Skin of body (tissue), 2 donors: Measurements from ENCODE around the gene EFCC1. TPM values are rescaled to one million over a fixed set of nuclear protein-coding genes. Genes with fewer than 3 reads are reported as not detected.

Experiments
- DNase-seq: peaks from one replicate; lab custom pipeline; 2025; lab: John Stamatoyannopoulos, UW
- total RNA-seq: library from RNA; depleted of rRNA; stranded (reverse); fragments of >200 nt; gene quantifications from one replicate; pipeline ENCODE4 v1.2.3, GENCODE V29; 2014

EFCC1 gene
- total RNA-seq, 1 donor from 2014 or later = 0.79 TPM

DNA sequence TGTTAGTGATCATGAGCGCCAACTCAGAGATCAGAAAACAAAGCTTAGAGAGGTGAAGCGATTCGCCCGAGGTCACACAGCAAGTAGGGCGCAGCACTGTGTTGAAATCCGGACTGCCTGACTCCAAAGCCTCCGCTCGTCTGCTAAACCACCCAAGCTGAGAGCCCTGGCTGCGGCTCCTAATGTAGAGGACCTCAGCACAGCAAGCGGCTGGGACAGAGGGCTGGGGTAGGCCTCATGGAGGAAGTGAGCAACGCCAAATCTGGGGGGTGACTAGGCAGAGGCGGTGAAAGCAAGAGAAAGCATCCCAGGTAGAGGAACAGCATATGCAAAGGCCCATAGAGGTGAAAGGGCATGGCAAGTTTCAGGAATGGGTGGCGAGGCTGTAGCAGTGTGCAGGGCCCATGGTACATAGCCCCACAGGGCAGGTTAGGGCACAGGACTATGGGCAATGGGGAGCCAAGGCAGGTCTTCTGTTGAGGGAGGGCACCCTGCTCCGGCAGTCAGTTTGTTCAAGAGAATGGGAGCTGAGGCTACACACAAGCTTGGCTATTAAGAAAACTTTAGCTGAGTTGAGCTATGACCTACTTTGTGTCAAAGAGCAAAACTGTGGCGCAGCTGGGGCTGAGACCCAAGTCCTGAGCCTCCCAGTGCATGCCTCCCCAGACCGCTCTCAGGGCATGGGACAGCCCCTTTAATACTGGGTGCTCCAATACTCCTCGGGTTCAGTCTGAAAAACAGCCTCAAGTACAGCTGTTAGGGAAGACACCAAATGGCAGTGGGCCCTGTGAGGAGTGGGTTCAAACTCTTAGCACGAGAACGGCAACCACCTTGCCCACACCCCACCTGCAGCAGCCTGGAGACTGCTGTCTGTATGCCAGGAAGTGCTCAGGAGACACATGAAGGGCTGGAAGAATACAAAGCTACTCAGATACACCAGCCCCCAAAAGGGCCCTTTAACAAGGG, 6.2 kb upstream of the EFCC1 start:
- no peak for DNase-seq

DNA sequence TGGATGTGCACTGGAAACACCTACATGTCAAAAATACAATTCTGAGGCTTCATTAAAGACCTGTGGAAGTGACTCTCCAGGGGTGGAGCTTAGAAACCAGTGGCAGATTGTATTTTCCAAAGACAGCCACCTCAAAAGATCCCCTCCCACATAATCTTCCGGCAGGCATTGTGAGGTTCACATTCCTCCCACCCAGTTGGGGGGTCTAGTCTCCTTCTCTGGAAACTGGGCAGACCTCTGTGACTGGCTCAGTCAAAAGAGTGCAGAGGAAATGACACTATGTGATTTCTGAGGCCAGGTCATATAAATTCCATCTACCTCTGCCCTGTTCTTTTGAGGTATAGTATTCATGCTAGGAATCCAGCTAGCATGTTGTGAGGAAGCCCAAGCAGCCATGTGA, 5.4 kb upstream of the EFCC1 start:
- no peak for DNase-seq

DNA sequence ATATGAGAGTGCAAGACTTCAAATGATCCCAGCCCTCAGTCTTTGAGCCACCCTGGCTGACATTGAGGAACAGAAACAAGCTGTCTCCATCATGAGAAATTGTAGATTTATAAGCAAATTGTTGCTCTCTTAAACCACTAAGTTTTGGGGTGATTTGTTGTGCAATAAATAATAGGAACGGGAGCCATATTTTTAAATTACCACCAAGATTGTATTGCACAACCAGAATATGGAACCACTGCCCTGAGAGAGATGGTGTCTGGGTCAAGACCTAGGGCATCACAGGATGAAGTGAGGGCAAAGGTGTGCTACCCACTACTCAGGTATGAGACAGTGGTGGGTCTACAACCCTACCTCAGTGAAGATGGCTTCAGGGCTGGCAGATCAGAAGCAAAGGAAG, 4.9 kb upstream of the EFCC1 start:
- no peak for DNase-seq

DNA sequence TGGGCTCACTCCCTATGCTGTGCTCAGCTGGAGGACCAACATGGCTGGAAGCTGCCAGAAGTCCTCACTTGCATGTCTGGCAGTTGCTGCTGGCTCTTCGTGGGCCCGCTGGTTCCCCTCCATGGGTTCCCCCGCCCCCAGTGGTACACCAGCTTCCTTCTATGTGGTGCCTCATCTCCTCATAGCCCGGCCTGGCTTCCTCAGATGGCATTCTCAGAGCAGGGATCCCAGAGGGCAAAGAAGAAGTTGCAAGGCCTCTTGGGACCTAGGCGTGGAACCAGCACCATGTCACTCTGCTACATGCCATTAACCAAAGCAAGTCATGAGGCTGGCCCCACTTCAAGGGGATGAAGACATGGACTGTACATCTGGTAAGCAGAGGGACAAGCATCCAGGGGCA, 4.4 kb upstream of the EFCC1 start:
- DNase-seq = no peak

DNA sequence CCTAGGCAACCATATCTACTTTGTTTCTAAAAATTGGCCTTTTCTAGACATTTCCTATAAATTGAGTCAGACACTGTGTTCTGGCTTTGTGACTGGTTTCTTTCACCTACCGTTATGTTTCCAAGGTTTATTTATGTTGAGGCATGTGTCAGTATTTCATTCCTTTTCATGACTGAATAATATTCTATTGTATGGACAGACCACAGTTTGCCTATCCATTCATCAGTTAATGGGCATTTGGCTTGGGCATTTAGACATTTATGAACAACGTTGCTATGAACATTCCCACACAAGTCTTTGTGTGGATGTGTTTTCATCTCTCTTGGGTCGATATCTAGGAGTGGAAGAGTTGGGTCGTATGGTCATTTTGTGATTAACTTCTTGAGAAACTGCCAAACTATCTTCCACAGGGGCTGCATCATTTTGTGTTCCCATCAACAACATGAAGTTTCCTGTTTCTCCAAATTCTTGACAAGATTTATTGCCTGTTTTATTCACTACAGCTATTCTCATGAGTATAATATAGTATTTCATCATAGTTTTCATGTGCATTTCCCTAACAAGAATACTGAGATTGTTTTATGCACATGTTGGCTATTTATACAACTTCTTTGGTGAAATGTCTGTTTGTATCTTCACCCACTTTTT, 3.5 kb upstream of the EFCC1 start:
- peak; percentile 57 for DNase-seq

GRCh38 chr3:128998561-128998960, 2.5 kb upstream of the EFCC1 start:
- DNase-seq = no peak

- DNase-seq = no peak
Observed at GRCh38 chr3:128999102-128999501, 2.0 kb upstream of the EFCC1 start.

DNA sequence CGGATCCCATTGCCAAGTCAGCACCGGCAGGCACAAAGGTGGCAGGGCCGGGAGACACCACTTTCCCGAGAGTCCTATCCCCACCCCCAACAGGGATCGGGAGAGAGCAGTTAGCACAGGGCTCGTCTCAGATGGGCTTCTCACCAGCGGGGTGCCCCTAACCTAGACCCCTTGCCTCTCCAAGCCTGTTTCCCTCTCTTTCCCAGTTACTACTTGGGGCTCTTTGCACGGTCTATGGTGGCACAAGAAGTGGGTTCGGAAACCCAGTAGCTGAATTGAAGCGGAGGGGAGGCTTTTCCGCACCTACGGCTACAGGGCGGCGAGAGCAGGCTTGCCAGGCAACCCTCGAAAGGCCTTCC, 383 bp upstream of the EFCC1 start:
- DNase-seq = no peak

GRCh38 chr3:129001806-129002572, 885 bp downstream of the EFCC1 start:
- DNase-seq = no peak

DNA sequence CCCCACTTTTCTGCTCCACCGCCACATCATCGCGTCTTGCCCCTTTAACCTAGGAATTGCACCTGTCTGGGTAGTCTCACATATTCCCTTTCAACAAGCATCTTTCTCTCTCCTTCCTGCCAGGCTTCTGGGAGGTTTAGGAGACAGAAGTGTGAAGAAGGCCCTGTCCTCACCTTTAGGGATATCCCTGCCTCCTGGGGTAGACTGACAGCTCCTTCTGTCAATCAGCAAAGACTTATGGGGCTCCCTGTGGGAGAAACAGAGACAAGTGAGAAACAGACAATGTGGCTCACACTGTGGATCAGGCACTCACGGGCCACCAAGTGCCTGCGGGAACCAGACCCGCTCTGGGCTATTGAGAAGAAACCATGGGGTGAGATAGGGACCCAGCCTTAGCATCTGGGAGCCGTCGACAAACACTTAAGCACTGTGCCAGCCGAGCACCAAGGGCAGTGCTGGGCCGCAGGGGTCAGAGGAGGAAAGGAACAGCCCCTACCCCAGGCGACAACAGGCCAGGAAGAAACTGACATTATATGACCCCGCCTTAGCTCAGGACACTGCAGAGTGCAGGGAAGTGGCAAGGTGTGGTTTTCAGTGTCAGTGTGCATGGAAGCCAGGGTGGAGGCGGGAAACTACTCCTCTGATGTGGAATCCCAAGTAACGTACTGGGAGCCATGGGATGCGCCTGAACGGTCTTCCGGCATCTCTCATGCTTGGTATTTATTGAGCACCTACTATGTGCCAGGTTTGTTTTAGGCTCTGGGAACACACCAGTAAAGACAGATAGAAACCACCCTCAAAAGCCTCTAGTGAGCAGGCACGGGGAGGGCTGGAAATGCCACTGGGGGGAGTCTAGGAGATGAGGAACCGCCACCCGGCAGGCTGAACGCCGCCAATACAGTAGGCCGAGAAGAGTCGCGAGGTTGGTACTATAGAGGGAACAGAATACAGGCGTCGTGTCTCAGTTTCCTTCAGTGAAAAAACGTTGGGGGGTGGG, 1.8 kb downstream of the EFCC1 start:
- no peak for DNase-seq

- no peak for DNase-seq
Observed at GRCh38 chr3:129003578-129004112, 2.5 kb downstream of the EFCC1 start.

- no peak for DNase-seq
Observed at GRCh38 chr3:129004639-129005295, 3.7 kb downstream of the EFCC1 start.

DNA sequence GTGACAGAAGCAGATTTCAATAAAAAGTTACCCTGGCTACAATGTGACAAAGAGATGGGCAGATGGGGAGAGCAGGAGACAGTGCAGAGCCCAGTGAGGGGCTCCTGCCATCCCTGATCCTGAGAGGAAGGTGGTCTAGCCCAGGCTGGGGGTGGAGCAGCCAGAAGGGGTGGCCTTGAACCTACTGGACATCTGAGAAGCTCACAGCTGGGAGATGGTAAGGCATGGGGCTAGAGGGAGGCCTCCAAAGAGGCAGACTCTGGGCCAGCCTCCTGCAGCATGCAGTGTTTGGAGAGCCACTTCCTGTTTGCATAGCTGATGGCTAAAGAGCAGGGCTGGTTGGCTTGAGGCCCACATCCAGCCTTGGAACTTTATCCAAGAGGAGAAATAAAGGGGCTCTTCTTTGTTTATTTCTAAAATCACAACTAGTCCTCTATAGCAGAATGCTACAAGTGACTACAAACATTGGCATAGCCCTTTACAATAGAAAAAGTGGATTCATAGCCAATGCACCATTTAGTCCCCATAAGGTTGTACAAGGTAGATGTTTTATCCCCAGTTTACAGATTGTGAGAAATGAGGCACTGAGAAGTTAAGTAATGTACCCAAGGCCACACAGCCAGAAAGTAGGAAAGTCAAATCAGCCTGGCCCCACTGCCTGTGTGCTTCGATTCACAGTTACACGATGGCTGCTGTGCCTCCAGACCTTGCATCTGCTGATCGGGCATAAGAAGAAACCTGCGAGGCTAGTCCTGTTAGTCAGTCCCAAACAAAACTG, 4.6 kb downstream of the EFCC1 start:
- DNase-seq = no peak

DNA sequence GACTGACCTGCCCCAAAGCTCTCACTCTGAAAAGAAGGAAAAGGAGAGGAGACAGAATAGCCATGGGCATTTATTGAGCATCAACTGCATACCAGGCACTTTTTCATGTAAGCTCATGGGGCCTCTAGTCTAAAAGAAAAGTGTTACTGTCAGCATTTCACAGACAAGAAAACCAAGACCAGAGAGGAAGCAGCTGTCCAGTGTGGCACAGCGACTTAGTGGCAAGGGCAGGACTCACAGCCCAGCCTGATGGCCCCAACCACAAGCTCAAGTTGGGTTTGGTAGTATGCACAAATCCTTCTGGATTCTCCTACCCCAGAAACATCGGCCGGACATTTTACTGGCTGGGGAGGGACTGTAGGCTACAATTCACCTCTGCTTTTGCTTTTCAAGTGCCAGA, 5.8 kb downstream of the EFCC1 start:
- DNase-seq = no peak

- no peak for DNase-seq
Observed at GRCh38 chr3:129007792-129008191, 6.7 kb downstream of the EFCC1 start.

DNA sequence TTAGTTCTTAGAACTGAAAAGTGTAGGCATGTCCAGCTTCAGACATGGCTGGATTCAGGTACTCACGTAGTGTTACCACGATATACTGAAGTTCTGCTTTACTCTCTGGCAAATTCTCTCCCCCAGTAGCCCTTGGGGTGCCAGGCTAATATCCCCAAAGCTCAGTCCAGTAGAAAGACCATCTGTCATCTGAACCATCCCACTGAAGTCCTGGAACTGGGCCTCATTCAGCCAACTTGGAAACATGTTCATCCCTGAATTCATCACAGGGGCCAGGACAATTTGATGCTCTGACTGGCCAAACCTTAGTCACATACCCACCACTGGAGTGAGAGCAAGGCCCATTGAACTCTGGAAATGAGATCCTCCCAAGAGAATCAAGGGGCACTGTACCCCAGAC, 8.2 kb downstream of the EFCC1 start:
- no peak for DNase-seq

DNA sequence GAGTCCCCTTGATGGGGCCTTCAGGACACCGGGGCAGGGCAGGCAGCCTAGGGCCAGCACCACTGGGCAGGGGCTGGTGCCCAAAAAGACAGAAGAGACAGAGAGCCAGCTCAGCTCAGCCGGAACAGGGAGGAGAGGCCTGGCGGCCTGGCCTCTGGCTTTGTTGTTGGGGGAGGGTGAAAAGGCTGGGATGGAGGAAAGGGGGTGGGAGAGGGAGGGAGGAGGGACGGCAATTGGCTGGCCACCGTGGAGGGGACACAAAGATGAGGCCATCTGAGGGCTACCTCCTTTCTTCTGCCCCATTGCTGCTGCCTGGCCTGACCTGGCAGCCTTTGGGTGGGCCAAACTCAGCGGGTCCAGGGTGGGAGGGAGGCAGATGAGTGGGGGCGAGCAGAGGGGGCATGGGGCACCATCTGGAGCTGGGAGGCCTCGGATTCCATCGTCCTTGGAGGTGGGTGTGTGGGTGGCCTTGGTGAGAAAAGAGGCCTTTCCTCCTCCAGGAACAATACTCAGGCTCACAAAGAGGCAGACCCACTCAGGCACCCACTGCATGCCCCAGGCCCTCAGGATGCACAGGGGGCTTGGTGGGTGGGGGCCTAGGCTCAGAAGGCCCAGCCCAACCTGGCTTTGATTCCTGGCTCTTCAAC, 9.3 kb downstream of the EFCC1 start:
- no peak for DNase-seq

DNA sequence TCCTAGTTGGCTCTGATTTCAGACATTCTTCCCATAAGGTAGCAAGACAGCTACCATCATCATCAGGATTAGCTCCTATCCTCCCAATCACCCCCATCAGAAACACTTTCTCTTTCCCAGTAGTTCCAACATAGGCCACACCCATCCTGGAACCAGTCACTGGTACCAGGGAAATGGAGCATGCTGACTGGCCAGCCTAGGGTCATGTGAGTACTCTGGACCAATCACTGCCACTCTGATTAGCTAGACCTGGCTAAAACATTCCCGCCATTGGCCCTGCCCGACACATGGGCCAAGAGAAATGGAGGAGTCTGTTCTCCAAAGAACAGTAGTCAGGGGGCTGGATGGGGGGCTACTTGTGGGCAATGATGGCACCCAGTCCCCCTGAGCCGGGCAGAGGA, 12.4 kb downstream of the EFCC1 start:
- no peak for DNase-seq

DNA sequence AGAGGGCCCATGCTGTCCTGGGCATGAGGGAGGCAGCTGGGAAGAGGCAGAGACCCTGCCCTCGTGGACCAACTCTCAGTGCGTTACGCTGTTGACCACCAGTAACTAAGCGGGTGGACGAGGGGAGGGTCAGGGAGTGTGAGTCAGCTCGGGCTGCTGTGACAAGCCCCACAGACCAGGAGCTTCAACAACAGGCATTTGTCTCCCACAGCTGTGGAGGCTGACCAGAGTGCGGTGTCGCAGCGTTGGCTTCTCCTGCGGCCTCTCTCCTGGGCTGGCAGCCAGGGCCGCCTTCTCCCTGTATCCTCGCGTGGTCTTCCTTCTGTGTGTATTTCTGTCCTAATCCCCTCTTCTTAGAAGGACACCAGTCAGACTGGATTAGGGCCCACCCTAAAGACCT, 13.0 kb downstream of the EFCC1 start:
- no peak for DNase-seq
